HPDE6-E6E7 (cell line): ENCODE data around the gene PHYKPL.

ENCODE experiments used
- DNase-seq: peaks from one replicate; pipeline ENCODE4 v3.0.0; 2011; ENCODE audit warnings: missing footprints; ENCODE audit errors: extremely low spot score

The PHYKPL gene

DNA sequence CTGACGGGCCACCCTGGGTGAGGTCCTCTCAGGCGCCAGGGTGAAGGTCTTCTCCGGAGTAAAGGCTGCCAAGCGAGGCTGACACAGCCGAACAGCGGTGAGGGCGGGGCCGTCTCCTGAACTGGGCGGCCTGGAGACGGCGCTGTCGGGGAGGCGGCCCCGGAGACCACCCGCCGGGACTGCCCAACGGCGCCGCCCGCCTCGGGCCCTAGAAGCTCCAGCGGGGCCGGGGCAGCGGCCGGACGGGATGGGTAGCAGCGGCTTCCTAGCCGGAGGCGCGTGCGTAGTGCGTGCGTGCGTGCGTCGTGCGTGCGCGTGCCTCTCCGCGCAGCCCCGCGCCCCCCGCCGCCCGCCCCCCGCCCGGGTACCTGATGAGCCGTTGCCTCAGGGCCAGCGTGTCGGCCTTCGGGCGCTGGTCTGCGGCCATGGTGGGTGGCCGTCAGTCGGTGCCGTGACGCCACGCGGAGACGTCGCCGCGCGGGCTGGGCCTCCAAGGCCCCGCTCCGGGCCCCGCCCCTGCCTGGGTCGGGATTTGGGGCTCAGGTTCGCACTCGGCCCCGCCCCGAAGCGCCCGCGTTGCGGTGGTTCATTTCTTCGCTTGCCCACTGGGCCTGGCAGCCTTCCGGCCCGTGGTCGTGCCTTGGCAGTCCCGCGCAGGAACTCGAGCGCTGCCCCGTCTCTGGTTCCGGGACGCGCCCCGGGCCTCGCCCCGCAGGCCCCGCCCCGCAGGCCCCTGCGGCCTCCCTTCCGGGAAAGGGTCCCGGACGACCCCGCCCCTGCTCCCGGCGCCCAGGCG is at the start of gene PHYKPL:
Gene PHYKPL, minus strand, starts transcription at position 679 of the 796 bp plus-strand sequence. Its CDS starts 252 bp downstream, at position 427.
- peak; percentile 62 for DNase-seq

DNA sequence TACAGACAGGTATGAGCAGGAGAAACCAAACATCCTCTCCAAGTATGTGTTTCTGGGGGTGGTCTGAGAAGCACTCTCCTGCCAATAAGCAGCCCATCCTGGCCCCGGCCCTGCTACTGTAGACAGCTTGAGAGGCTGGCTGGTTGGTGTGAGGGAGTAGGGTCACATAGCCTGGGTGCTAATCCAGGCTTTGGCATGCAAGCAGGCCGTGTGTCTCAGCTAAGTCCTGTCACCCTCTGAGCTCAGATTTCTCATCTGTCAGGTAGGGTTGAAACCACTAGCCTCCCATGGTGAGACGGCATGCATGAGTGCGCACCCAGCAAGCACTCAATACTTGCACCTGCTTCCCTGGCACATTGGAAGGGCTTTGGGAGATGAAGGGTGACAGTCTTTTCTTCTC is 49.8 kb upstream of the PHYKPL start:
- no peak for DNase-seq

DNA sequence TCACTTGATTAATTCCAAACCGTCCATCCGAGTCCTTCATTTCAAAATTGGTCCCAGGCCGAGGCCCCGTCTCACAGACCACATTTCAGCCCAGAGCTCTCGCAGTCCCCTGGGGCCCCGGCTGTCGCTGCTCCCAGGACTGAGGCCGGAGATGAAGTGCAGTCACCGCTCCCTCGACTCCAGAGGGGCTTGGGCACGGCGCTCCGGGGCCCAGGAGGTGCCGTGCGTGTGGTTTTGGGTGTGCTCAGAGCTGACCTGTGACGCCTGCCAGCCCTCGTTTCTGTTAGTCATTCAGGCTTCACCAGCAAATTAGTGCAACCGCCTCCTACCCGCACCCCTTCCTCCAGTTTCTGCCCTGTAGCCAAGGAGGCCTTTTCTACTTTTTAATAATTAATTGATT is 48.7 kb upstream of the PHYKPL start:
- DNase-seq = no peak

DNA sequence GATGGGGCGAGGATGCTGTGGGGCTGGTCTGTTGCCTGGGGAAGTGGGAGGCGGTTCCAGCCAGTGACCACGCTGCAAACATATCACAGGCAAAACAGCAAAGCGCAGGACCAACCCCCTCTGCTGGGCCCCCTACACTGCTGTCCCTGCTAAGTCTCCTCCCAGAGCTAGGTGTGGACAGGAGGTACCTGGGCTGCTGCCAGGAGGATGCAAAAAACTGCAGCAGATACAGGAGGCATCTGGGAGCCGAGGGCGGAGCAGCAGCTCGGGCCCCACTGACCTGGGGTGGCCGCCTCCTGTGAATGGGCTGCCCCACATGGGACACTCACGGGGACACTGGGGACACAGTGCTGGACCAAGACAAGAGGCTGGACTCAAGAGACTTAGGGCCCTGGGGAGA is 48.0 kb upstream of the PHYKPL start:
- no peak for DNase-seq

DNA sequence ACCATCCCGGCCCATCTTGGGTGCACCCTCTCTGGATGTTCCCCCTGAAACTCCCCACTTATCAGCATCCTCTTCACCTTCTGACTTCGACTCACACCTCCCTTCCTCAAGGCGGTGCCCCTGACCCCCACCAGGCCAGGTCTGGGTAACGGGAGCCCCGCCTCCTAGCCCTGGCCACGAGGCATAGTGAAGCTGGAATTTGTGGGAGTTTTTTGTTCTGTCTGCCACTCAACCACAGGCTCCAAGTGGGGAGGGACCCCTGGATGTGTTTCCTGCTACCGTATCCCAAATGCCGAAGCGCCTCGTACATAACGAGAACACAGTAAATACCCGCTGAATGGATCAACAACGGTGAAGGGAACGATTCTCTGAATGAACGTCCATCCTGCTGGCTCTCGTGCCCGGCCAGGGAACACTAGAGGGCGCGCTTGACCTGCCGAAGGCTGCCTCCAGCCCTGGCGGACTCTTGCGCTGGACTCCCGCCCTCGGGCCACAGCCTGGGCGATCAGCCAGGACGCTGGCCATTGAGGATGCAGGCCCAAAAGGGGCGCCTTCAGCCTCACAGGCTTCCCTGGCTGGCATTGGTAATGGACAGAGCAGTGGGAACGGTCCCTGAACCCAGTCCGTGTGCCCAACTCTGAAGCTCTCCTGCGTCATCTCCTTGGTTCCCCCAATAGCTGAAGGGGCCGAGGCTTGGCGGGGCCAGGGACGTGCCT is 47.3 kb upstream of the PHYKPL start:
- DNase-seq = peak; percentile 90

DNA sequence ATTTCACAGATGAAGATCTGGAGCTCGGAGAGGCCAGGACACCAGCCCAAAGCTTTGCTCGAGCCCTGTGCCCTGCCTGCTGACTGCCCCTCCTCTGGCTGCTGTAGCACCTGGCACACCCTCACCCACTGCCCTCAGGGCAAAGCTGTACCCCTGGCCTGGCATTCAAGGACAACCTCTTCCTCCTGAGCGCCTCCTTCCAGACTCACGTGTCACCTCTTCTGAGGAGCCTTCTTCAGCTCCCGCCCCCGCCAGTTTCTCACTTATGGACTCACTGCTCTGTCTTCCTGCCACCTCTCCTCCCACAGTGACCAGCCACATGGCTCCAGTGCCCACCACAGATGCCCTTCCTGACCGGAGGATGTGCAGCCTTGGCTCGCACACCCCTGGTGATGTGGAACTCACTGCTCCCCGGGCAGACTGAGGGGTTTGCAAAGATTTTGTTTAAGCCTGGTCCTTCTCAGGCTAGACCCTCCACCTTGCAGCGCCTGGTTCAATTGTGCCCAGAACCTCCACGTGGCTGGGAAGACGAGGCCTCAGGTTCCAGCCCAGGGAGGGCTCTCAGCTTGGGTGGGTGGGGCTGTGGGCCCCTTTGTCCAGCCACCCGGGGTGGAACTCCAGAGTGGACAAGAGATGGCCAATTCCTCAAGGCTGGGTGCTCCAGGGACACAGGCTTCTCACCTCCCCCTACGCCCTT is 46.6 kb upstream of the PHYKPL start:
- DNase-seq = no peak

DNA sequence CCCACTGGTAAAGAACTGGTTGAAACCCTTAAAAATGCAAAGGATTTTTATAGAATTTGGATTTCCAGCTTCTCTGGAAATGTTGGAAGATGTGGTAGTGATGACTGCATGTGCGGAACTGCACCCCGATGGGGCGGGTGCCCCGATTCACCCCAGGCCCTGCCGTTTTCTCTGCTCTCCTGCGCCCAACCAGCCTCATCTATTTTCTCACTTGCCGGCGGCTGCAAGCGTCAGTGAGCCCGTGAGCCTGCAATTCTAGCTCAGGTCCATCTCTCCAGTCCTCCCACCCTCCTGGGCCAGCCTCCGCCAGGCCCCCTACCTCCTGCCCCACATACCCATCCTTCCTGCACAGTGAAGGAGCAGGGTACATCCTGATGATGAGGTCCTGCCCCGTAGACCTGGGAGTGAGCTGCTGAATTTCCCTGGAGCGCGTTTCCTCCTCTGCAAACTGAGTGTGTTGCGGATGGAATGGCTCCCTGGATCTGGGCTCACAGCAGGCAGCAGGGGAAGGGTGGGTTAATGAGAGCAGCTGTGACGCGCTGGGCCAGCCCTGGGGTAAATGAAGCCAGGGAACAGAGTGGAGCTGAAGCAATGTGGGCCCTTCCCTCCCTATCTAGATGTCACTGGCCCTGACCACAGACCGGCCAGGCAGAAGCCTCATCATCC is 45.9 kb upstream of the PHYKPL start:
- DNase-seq = no peak

DNA sequence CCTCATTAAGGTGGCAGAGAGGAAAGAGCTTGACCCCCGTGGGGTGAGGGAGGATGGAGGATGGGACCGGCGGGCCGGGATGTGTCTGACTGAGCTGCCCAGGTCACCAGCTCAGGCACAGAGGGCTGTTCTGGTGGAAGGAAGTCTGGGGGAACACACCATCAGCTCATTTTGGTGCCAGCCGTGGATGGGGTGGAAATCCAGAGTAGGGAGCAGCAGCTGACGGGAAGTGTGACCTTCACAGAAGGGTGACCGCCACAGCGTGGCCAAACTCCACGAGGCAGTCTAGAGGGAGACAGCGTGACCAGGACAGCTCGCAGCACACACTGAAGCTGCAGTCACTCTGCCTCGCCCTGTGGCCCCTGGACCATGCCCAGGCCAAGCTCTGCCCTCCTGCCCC is 45.3 kb upstream of the PHYKPL start:
- no peak for DNase-seq

DNA sequence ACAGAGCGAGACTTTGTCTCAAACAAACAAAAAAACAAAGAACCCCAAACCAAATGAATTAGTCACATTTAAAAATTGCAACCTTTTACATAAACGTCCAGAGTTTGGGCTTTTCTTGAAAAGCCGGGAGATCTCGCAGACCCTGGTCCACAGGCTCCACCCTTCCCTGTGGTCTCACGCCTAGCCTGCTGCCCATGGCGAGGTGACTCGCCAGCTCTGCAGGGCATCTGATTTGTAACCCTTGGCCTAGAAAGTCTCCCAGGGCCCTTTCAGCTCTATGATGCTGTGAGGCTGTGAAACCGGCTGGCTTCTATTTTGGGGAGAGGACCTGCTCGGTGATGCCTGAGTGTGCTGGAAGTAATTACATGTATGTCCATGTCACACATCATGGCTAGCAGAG is 44.7 kb upstream of the PHYKPL start:
- DNase-seq = no peak

DNA sequence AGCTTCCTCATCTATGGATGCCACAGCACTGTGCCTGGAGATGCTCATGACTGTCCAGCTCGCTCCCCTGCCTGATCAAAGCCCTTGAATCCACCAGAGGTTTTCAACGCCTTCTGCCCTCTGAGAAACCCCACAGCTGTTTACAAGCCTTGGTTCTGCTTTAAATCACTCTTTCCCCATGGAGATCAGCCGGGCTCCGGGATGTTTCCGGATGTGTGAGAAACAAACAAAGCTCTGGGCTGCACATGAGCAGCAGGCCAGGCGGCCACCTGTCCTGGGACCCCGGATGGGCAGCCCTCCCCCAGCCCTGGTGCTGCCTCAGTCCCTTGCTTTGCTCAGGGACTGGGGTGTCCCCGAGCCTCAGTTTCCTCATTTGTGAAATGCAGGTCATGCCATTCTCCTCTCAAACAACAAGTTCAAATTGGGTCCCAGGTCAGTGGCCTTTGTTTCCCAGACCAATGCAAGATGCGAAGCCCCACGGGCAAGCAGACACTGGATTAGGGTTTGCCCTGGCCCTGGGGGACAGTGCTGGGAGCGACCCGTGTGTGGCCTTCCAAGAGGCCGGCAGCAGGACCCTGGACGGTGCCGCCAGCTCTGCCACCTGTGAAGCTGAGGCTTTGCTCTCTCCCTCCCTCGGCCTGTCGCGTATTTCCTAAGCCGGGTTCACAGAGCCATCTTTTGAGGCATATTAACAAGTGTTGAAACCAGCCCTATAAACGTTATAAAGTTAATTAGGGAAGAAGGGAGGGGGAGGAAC is 42.4 kb upstream of the PHYKPL start:
- DNase-seq = no peak

DNA sequence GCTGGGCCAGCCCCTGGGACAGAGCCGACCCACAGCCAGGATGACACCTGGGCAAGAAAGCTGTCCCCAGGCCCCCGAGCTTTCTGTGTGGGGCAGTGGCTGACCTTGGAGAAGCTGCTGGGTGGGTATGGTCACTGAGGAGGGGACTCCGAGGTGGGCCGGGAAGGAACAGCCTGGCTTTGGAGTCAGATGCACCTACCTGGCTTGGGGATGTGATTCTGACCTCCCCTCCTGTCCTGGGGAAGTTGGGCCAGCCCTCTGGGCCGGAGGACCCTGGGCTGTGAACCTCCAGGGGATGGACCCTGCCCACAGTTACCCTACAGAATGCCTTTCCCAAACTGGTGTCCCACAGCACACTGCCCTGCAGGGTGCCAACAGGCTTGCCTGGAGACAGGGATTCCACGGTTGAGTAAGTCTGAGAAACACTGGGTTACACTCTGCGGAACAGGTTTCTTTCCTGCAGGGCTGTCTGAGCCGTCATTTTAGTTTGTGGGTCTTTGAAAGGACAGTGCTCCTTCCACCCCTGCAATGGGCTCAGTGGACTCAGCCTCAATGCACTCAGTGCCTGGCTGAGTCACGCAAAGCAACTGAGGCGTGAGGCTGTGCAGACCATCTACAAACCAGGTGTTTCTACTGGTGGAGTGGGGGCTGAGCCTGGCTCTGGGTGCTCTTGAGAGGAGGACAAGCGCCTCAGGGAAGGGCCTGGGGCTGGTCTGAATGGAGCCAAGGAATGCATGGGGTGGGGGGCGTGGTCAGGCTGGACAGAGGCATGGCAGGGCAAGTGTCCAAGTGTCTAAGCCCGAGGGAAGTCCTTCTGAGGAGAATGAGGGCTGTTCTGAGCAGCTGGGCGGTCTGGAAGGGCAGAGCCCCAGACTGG is 41.3 kb upstream of the PHYKPL start:
- DNase-seq = no peak

DNA sequence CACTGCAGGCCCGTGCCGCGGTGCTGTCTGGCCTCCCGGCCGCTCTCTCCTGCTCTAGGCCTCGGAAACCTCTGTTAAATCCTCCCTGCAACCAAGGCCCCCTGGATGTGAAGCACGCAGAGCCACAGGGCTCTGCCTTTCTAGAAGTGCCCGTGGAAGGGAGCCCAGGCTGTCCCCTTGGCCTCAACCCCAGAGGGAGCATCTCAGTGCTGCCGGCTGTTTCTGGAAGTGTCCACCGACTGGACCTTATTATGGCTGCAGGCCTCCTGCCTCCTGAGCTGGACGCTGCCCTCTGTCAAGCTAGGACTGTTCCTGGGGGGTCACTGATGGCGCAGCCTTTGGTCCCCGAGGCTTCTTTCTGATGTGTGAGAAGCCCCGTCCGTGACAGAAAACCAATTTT is 40.4 kb upstream of the PHYKPL start:
- DNase-seq = no peak

DNA sequence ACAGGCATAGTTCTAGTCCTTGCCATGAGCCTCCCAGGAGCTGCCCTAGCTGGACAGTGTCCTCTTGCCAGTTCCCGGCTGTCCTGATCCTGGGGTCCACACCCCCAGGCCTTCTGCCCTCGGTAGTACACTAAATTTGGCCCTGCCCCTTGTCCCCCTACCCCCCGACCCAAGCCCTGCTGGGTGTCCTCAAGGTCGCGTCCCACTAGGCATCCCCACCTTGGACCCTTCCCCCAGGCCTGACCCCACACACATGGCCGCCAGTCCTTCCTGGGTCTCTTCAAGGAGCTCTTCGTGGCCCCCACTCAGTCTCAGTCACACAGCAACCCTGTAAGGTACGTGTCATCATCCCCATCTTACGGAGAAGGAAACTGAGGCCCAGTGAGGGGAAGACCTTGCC is 40.0 kb upstream of the PHYKPL start:
- DNase-seq = no peak

DNA sequence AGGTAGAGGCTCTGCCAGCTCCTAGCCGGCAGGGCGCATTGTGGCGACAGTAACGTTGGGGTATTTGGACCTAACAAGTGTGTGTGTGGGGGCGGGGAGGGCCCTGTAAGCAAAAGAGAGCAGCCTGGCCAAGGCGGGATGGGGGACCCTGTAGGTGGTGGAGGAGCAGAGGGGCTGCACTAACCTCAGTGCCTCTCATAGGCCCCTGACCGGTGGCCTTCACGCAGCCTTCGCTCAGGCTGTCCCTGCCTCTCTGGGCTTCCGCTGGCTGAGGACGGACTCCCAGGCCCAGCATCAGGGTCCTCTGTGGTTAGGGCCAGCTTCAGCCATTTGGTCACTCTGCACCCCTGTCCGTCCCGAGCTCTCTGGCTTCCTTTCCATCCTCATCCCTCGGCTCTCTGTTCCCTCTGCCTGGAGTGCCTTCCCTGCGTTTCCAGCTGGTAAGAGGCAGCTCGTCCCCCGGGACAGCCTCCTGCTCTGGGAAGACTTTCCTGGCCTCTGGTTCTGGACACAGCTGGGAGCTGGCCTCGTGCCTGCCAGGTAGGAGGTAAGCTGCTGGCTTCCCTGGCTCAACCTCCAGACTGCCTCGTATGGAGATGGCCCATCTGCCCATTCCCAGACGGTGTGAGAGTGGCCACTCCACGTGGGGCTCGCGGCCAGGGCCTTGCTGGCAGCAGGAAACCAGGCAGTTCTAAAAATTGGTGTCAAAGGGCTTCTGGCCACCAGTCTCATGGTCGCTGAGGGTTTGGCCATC is 39.3 kb upstream of the PHYKPL start:
- DNase-seq = no peak

DNA sequence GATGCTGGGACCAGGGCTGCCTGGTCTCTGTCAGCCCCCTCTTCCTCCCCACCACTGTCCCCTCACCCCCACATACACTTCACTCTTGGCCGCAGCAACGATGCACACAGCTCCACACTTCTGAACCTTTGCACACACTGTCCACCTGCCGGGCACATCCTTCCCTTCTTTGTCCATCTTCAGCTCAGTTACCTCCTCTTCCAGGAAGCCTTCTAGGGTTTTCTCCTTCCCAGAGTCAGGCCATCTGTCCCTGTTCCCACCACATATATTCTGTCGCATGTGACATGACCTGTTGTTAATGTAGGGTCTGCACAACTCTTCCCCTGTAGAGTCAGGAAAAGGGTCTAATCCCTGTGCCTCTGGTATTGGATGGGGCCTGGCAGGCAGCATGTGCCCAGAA is 38.6 kb upstream of the PHYKPL start:
- no peak for DNase-seq

DNA sequence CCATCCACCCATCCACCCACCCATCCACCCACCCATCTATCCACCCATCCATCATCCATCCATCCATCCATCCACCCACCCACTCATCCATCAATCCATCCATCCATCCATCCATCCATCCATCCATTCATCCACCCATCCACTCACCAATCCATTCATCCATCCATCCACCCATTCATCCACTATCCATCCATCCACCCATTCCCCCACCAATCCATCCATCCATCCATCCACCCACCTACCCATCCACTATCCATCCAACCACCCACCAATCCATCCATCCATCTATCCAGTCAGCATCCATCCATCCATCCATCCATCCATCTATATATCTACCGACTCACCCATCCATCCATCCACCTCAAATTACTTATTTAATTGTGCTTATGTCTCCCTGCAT is 36.9 kb upstream of the PHYKPL start:
- DNase-seq = no peak

DNA sequence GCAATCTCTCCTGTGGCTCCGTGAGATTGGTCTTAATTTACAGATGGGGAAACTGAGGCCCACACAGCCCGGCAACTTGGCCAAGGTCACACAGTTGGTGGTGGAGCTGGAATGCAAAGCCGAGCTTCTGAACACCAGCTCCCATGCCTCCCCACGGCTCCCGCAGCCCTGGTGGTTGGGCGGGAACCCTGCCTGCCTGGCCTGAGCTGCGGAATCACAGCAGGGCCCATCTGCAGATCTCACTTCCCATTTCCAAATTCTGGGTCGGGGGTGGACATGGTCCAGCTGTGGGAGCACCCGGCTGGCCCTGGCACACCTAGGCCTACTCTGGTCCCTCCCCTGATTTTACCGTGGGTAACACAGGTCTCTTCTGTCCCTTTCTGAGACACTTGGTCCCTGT is 35.3 kb upstream of the PHYKPL start:
- no peak for DNase-seq

DNA sequence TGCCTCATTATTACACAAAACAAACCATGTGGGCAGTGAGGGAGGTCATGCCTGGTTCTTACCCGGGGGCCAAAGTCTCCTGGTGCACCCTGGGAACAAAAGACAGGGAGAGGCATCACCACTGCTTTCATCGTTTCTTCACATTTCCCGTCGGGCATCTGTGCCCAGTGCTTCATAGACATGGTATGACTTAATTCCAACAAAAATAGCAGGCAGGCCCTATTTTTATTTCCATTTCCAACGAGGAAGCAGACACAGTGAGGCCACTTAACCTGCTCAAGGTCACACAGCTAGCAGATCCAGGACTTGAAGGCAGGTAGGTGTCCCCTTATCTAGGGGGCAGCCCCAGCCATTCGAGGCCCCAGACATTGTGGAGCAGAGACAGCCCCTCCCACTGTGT is 34.6 kb upstream of the PHYKPL start:
- no peak for DNase-seq

DNA sequence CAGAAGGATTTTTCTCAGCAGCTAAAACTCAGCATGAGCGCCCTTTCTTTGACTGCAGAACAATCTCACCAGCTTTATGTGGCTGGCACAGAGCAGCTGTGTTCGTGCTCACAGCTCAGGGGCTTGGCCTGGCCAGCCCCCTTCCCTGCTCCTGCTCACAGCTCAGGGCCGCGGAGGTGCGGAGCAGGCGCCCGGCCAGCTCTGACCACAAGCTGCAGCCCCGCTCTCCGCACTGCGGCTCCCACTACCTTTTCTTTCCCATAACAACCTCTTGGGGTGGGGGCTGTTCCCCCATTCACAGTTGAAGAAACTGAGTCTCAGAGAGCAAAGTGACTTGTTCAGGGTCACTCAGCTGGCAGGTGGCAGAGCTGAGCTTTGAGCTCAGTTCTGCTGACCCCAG is 34.0 kb upstream of the PHYKPL start:
- DNase-seq = no peak

DNA sequence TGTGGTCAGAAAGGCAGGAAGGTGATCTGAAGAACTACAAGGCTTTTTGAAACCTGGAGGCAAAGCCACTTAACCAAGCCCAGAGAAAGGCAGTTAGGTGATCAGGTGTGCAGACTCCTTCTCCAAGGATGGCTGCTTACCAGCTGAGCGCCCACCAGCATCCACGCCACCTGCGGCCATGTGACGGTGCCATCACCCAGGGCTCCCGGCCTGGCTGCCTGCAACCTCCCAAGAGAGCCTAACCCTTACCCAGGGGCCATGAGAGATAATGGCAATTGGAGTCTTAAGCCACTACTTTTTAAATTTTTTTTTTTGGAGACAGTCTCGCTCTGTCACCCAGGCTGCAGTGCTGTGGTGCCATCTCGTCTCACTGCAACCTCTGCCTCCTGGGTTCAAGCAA is 33.1 kb upstream of the PHYKPL start:
- DNase-seq = no peak
